NCI-H1417 treated with DMSO at 0.1 percent for 48 hours (cell line): ENCODE results near the gene IFNL3.

Experiments
- DNase-seq: peaks from one replicate; lab custom pipeline; 2025; lab: John Stamatoyannopoulos, UW

The IFNL3 gene

GRCh38 chr19:39193803-39194202 is 51.0 kb downstream of the IFNL3 start:
- no peak for DNase-seq
